GM19397 (cell line): ENCODE results near the gene NYAP2.

Experiments used
- ATAC-seq: cut with Tn5 transposase; IDR thresholded peaks from one replicate; pipeline ENCODE4 v1.9.1; 2021; ENCODE audit warnings: mild to moderate bottlenecking, moderate library complexity; ENCODE audit not compliant: unreplicated experiment

Gene NYAP2

GRCh38 chr2:225425284-225425683 lies 25.8 kb downstream of the NYAP2 start:
- no peak for ATAC-seq

GRCh38 chr2:225428360-225428759 lies 28.9 kb downstream of the NYAP2 start:
- ATAC-seq: no peak

- no peak for ATAC-seq
Observed at GRCh38 chr2:225429717-225430116, 30.2 kb downstream of the NYAP2 start.

GRCh38 chr2:225431105-225431863 lies 31.8 kb downstream of the NYAP2 start:
- no peak for ATAC-seq

GRCh38 chr2:225434014-225434413 lies 34.5 kb downstream of the NYAP2 start:
- no peak for ATAC-seq

- ATAC-seq: no peak
Observed at GRCh38 chr2:225437319-225437718, 37.8 kb downstream of the NYAP2 start.

- no peak for ATAC-seq
Observed at GRCh38 chr2:225438248-225438647, 38.7 kb downstream of the NYAP2 start.

GRCh38 chr2:225452677-225453076 lies 53.2 kb downstream of the NYAP2 start:
- ATAC-seq: no peak

GRCh38 chr2:225454412-225454811 lies 54.9 kb downstream of the NYAP2 start:
- no peak for ATAC-seq

GRCh38 chr2:225456619-225457260 lies 57.2 kb downstream of the NYAP2 start:
- no peak for ATAC-seq

- ATAC-seq: no peak
Observed at GRCh38 chr2:225457482-225457881, 58.0 kb downstream of the NYAP2 start.

- ATAC-seq: peak; percentile 51
Observed at GRCh38 chr2:225458431-225459117, 59.1 kb downstream of the NYAP2 start.

- ATAC-seq: no peak
Observed at GRCh38 chr2:225462417-225462816, 62.9 kb downstream of the NYAP2 start.

- ATAC-seq: no peak
Observed at GRCh38 chr2:225462945-225463344, 63.4 kb downstream of the NYAP2 start.

- no peak for ATAC-seq
Observed at GRCh38 chr2:225463449-225463848, 63.9 kb downstream of the NYAP2 start.

- peak; percentile 75 for ATAC-seq
Observed at GRCh38 chr2:225464346-225465025, 65.0 kb downstream of the NYAP2 start.

- ATAC-seq: no peak
Observed at GRCh38 chr2:225465827-225466226, 66.3 kb downstream of the NYAP2 start.

GRCh38 chr2:225466891-225467604 lies 67.5 kb downstream of the NYAP2 start:
- ATAC-seq: no peak

- ATAC-seq: no peak
Observed at GRCh38 chr2:225468131-225468530, 68.6 kb downstream of the NYAP2 start.

- no peak for ATAC-seq
Observed at GRCh38 chr2:225471039-225471438, 71.5 kb downstream of the NYAP2 start.

GRCh38 chr2:225471482-225471881 lies 72.0 kb downstream of the NYAP2 start:
- no peak for ATAC-seq
